ENCODE measurements around the gene RHBDD1.

DNA sequence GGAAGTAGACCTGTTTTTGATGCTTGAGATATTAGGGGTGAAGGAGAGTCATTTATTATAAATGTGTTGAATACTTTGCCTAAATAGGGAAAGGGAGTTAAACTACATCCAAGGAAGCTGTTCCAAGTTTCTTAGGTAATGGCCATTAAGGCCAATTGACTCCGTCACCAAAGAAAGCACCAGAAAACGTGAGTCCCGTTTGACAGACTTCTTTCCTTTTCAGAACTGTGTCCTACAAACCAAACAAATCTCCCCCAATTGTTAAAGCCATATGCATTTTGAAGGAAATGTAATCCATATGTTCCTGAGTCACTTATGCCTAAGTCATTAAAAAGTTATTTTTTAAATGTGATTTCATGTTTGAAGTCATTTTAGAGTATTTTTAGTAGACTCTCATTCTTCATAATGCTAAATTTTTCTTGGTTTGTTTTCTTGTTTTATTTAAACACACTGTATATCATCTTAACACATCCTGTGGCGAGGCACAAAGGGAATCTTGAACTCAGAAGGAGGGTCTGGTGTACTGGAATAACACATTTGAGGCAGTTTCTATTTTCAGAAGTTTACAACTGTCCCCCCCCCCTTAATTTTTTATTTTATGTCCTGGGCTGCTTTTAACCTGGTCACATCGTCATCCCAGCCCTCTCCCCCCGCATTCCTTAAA is 133.7 kb downstream of the RHBDD1 start:
- TF ChIP-seq, protein P1, sequence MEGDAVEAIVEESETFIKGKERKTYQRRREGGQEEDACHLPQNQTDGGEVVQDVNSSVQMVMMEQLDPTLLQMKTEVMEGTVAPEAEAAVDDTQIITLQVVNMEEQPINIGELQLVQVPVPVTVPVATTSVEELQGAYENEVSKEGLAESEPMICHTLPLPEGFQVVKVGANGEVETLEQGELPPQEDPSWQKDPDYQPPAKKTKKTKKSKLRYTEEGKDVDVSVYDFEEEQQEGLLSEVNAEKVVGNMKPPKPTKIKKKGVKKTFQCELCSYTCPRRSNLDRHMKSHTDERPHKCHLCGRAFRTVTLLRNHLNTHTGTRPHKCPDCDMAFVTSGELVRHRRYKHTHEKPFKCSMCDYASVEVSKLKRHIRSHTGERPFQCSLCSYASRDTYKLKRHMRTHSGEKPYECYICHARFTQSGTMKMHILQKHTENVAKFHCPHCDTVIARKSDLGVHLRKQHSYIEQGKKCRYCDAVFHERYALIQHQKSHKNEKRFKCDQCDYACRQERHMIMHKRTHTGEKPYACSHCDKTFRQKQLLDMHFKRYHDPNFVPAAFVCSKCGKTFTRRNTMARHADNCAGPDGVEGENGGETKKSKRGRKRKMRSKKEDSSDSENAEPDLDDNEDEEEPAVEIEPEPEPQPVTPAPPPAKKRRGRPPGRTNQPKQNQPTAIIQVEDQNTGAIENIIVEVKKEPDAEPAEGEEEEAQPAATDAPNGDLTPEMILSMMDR (IDR thresholded peaks at IDR 0.05; ENCODE audit: poor library complexity): no peak
- TF ChIP-seq EZH2 (IDR thresholded peaks at IDR 0.05; ENCODE audit: borderline replicate concordance): no peak

All from hepatocyte (in vitro differentiated cells).